HG02610 (cell line): ENCODE measurements around the gene LIM2.
"Not testable (repeated sequence)": the region's sequence is repeated elsewhere in the genome, so short reads cannot be mapped to it uniquely, and the experiment has no call there.

Source experiments
- ATAC-seq: cut with Tn5 transposase; IDR thresholded peaks from one replicate; pipeline ENCODE4 v1.9.1; 2021; ENCODE audit warnings: mild to moderate bottlenecking, moderate library complexity; ENCODE audit not compliant: unreplicated experiment

The LIM2 gene

DNA sequence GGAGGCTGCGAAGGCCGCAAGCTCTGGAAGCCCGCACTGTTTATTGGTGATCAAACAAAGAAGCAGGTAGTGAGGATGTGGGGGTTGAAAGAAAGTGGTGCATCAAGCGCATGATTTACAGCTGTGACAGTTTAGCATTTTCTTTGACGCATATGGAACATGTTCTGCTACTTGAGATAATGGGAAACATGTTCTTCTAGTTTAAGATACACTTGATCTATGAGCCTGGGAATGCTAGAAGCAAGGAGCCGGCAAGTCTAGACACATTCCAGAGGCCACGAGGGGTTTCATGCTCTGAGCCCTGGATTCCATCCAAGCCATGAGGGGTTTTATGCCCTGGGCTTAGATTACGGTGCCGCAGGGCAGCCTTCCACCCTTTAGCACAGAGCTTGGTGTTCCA is 9.7 kb upstream of the LIM2 start:
- not testable (repeated sequence) for ATAC-seq

DNA sequence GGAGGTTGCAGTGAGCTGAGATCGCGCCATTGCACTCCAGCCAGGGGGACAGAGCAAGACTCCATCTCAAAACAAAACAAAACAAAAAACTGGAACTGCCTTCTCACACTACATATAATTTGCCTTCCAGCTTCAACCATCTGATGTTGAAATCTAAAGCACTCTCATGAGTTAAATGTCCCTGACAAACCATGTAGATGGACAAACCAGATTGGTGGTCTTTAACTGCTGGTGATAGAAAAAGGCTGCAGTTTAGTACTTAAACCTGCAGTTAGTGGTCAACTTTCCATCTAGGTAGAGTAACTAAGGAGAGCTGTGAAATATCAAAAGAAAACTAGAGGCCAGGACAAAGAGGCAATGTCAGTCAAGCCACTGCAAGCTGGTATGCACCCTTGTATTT is 8.4 kb upstream of the LIM2 start:
- no peak for ATAC-seq

DNA sequence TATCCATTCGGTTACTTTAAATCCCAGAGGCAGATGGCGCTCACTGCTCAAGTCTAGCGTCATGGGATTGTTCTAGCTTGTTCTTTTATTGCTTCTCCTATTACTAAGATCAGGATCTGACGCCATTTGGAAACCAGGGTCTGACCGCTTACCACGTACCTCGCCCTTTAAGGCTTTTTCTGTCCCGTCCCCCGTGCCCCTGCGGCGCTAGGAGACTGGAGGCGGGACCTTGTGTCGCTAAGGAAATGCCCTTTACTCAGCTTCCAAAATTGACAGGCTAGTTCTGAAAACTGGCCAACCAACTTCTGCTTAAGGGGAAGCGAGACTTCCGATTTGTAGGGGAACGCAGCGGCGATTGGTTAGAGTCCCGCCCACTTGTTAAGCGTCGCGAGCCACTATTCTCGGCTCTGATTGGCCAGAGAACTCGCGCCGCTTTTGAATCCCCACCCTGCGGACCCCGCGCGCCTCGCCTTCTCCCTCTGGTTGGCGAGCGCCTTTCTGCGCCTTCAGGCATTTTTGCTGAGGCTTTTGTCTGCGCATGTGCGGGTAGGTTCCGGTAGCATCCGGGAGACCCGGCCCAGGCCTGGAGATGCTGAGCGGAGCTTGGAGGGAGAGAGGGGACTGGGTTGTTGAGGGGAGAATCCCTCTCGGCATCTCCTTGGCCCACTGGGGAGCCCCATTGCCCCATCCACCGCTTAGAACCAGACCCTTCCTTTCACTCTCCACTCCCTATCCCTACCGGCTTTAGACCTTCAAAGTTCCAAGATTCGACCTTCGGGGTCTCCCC is 6.5 kb upstream of the LIM2 start:
- peak; percentile 79 for ATAC-seq

DNA sequence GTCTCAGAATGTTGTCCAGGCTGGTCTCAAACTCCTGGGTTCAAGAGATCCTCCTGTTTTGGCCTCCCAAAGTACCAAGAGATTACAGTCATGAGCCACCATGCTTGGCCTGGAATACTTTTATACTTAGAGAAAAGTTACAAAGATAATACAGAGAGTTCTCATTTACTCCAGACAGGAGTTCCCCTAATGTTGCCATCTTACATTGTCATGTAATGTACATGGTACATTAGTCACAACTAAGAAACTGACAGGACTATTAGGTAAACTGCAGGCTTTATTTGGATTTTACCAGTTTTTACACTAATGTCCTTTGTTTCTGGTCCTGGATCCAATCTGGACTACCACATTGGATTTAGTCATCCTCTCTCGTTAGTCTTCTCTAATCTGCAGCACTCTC is 4.9 kb upstream of the LIM2 start:
- no peak for ATAC-seq

- no peak for ATAC-seq
Observed at GRCh38 chr19:51391073-51391611, 3.4 kb upstream of the LIM2 start.

- ATAC-seq, result no peak
Observed at GRCh38 chr19:51389143-51389542, 1.4 kb upstream of the LIM2 start.

- no peak for ATAC-seq
Observed at GRCh38 chr19:51386882-51387520, 773 bp downstream of the LIM2 start.

DNA sequence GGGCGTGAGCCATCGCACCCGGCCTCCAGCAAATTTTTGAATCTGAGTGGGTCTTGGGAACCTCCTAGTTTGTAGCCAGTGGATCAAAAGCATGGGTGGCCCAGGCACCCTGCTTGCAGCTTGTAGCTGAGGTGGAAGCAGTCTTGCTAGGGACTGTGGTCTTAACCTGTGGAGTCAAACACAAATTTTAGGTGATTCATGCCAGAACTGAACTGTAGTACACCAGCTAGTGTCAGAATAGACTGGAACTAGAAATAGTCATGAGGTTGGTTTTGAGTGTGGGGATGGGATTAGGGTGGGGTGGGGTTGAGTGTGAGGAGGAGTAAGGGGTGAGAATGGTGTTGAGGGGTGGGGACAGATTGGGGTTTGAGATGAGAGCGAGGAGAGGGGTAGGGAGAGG is 5.8 kb downstream of the LIM2 start:
- ATAC-seq, result no peak

DNA sequence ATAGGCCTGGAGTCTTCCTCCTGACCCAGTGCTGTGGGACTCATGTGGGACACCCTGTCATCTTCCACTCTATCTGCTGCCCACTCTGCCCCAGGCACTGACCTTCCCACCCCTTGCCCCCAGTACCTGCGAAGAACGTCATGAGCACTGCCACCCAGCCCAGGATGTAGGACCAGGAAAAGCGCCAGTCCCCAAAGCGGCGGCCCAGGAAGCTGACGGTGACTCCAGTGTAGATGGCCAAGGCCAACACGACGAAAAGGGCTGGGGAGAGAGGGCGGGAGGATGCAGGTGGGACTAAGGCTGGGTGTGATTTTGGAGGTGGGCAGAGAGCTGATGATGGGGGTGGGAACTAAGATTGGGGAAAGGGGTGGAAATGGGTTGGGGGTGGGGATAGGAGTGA is 7.4 kb downstream of the LIM2 start:
- ATAC-seq, result no peak

DNA sequence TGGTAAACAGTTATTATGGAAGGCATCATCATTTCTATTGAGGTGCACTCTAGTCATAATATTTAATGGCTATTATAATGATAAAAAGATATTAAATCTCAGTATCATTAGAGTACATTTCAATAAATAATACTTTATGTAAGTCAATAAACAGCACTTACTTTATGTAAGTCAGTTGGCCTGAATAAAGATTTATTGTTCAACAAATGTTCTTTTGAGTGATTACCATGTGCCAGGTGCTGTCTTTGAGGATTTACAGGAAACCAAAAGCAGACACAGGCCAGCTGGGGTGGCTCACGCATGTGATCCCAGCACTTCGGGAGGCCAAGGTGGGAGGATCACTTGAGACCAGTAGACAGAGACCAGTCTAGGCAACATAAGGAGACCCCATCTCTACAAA is 10.4 kb downstream of the LIM2 start:
- ATAC-seq, result no peak

GRCh38 chr19:51375504-51376221 is 12.1 kb downstream of the LIM2 start:
- peak; percentile 44 for ATAC-seq

DNA sequence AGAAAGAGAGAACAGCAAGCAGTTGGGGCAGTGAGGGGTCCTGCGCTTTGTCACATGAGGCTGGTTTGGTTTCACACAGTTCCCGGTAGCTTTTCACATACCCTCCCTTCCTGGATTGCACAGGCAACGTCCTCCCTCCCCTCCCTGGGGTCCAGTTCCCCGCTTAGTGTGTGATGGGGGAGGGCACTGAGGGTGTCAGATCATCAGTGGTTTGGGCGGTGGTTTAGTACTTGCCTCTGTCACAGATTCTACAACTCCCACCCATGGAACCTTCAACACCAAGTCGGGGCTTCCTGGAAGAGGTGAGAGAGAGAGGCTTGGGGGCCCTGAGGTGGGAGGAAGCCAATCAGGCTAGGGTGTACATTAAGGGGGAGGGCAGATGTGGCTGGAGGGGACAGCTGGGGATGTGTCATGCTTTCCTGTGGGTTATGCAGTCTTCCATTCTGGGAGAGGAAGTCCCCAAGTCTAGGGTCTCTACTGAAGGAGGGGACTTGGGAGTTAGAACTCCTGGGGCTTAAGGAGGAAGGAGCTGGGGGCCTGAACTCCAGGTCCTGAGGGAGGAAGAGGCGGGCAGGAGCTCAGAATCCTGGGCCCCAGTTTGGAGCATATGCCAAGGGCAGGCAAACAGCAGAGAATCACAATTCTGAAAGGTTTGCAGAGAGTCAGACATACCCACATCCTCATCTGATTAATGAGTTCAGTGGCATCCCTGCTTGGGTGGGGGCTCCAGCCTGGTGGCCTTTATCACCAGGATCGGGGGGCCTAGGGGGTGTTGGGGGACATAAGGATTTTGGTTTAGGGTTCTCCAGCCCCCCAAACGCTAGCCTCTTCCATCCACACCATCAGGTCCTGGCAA is 14.9 kb downstream of the LIM2 start, which contains the start of gene NKG7:
TSS of gene NKG7 (minus strand) at position 6 of the 856 bp plus-strand sequence. CDS start 119 bp downstream, outside the sequence.
- peak; percentile 38 for ATAC-seq

GRCh38 chr19:51372021-51372648 is 15.6 kb downstream of the LIM2 start:
- no peak for ATAC-seq

- no peak for ATAC-seq
Observed at GRCh38 chr19:51371186-51371690, 16.5 kb downstream of the LIM2 start.

DNA sequence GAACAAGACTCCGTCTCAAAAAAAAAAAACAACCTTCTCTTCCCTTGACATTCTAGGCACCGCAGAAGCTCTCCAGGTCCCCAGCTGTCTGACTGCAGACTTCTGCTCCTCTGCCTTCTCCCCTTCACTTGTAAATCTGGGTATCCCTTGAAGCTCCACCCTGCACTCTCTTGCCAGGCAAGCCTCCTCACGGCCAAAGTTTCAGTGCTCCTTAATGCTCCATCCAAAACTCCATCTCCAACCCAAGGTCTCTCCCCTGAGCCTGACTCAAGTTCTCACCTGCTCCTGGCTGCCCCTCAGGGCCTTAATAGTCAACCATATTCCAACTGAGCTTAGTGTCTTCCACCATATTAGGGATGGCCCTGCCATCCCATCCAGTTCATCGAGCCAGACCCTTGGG is 17.5 kb downstream of the LIM2 start:
- ATAC-seq, result no peak

GRCh38 chr19:51368366-51369282 is 19.1 kb downstream of the LIM2 start, which contains the start of gene CLDND2:
Gene CLDND2, minus strand, starts transcription at chr19:51369003. Its CDS starts 426 bp downstream, at chr19:51368577.
- ATAC-seq, result no peak

DNA sequence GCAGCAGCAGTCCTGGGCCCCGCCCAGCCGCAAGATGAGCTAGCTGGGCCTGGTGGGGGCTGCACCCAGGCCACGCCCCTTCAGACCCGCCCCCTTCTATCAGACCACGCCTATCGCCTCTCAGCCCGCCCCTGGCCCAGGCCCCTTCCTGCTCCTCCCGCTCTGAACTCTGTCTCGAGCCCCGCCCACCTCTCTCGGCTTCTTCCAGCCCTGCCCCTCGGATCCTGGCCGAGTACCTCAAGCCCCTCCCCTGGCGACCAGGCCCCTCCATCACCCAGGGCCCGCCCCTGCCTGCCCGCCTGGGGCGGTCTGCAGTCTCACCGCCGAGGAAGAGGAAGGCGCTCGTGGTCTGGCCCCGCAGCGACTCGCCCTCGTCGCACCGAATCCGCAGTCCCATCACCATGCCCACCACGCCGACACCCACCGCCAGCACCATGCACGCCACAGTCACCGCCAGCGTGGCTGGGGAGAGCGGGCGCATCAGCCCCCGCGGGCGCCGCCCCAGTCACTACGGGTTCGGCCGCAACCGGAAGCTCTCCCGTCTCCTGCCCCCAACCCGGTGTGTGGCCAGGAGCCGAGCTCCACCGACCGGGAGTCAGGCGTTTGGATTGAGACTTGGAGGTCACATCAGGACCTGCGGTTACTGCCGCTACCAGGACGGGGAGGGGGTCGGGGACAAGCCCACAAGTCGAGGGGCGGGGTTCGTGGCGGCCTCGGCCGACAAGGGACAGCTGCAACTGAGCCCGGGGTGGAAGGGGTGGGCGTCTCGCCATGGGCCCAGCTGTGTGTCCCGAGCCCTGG is 20.0 kb downstream of the LIM2 start:
- ATAC-seq, result peak; percentile 76

- peak; percentile 1 for ATAC-seq
Observed at GRCh38 chr19:51367255-51367564, 20.6 kb downstream of the LIM2 start.
